HG02973 (cell line): ENCODE measurements around the gene MYL5.
"Not testable (repeated sequence)": the region's sequence is repeated elsewhere in the genome, so short reads cannot be mapped to it uniquely, and the experiment has no call there.

Experiments used
- ATAC-seq: cut with Tn5 transposase; IDR thresholded peaks from one replicate; pipeline ENCODE4 v1.9.1; 2021; ENCODE audit warnings: moderate library complexity; ENCODE audit not compliant: unreplicated experiment

MYL5 gene

DNA sequence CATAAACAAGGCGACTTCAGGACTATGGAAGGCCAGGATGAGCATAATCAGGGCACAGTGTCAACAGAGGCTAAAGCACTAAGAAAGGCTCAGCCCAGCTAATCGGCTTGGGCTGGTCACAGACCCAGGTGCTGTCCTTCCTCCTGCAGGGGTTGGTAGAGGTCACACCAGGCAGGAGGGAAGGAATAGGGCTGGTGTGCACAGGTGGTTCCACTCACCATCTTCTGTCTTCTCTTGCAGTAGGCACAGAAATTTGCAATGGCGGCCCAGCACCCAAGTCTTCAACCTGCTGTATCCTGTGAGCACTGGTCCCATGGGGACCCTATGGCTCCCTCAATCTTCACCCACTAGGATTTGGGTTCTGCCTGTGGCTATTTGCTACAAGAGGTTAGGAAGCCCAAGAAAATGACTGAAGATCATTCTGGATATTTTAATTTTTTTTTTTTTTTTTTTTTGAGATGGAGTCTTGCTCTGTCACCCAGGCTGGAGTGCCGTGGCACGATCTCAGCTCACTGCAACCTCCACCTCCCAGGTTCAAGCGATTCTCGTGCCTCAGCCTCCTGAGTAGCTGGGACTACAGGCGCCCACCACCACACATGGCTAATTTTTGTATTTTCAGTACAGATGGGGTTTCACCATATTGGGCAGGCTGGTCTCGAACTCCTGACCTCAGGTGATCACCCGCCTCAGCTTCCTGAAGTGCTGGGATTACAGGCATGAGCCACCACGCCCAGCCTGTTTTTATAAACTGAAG, 4.4 kb upstream of the MYL5 start:
- ATAC-seq = not testable (repeated sequence)

DNA sequence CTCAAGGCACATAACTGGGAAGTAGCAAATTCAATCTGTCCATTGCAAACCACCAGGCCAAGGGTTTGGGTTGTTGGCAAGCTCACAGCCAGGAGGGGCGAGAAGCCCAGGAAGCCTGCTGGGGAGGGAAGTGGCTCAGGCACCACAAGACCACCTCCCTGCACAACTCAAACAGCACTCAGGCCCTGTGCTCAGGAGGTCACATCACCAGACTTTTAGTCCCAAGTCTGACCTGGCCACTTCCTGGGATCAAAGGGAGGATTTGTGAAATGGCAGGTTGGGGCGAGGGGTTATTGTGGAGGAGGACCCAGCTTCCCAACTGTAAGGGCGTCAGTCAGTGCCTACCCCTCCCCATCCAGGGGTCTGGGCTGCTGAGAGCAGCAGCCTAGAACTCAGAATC, 2.6 kb upstream of the MYL5 start:
- ATAC-seq = no peak

DNA sequence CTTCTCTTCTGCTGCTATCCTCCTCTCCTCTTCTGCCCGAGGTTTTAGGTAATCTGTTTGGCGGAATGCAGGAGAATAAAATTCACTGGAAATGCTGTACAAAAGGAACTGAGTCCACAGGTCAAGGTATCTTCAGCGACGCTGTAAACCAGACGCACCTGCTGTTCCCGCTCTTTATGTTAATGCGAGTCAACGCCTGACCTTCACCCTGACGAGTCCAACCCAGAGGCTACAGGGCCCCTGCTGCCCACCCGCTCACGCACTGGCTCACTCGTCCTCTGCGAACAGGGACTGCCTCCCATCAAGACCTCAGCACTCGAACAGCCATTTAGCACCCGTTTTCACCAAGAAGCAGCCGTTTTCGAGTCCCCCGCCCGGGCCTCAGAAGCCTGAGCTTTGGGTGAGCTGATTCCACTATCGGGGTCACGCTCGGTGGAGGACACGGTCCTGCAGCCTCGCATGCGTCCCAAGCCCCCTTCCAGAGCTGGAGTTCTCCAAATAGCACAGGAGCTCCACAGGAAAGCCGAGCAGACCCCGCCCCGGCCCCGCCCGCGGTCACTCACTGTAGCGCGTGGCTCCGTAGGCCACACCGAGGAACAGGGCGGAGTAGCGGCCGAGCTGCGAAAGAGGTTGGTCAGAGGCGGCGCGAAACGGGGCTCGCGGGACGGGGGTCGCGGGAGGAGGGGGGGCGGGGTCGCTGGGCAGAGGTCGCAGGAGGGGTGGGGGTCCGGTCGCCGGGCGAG, 822 bp upstream of the MYL5 start:
- no peak for ATAC-seq

DNA sequence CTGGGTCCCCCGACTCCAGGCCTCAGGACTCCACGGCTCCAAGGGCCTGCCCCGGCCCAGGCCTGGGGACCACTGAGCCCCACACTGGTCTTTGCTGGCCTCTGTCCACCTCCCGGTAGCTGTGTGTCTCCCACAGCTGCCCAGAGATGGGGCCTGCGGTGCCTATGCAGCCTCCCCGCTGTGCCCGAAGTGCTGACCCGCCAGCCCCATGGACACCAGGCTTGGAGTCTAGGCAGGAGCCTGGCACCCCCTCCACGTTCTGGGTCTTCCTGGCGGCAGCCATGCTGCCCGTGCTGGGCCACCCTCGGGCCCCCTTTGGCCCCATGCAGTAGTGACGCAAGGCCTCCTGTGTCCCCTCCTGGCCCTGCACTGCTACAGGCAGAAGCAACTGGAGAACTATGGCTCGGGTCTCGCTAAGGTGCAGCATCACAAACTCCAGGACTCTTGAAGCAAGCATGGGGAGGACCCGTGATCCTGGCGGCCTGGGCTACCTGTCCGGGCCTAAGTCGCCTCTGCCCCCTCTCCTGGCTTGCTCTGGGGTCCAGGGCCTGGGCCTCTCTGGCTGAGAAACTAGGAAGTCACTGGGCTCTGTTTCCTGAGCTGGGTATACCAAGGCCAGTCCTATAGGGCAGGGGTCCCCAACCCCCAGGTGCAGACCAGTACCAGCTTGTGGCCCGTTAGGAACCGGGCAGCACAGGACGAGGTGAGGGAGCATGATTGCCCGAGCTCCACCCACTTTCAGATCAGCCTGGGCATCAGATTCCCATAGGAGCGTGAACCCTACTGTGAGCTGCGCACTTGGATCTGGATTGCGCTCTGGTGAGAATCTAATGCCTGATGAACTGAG, 917 bp downstream of the MYL5 start:
- no peak for ATAC-seq

DNA sequence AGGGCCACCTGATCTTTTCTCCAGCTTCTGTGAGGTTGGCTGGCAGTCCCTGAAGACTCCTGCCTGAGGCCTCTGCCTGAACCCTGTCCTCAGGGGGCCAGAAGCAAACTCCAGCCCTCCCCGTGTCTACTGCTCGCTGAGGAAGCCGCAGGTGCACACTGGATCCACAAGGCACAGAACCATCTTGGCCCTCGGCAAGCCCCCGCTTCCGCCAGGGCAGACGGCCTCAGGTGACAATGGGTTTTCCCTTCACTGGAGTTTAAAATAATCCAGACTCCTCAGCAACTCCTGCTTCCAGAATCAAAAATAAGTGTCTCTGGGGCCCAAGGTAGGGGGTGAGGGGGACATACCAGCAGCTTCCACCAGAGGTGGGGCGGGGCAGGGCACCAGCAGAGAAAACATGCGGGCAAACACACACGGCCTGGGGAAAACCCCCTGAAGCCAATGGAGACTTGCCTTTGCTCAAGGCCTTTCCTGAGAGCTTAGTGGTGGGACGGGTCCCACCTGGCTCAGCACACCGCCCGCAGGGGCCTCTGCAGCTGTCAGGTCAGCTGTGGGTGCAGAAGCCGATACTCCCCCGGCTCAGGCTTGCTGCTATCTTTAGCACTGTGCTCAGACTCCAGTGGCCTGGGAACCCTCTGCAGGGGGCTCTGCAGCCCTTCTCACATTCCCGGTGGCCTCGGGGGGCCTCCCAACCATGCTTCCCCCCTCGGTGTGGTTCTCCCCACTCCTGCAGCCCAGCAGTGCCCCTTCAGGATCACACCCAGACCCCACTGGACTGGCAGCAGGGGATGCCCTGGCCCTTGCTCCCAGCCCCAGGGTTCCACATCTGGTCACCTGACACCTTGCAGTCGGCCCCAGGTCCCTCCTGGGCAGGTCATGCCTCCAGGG, 1.9 kb downstream of the MYL5 start:
- peak; percentile 25 for ATAC-seq

DNA sequence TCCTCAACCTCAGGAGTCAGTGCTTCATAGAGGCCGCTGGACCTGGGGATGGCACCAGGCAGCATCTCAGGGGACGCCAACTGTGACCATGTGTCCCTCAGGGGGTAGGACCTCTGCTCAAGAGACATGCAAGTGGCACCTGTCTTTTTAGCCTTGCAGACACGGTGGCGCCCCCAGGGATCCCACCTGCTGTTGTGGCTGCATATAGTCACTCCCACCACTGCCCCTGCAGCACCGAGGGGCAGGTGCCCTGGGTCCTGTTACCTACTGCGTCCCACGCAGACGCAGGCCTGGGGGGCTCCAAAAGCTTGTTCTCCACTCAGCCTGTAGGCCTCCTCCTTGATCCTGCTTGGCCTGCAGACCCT, 2.5 kb downstream of the MYL5 start:
- ATAC-seq = no peak

DNA sequence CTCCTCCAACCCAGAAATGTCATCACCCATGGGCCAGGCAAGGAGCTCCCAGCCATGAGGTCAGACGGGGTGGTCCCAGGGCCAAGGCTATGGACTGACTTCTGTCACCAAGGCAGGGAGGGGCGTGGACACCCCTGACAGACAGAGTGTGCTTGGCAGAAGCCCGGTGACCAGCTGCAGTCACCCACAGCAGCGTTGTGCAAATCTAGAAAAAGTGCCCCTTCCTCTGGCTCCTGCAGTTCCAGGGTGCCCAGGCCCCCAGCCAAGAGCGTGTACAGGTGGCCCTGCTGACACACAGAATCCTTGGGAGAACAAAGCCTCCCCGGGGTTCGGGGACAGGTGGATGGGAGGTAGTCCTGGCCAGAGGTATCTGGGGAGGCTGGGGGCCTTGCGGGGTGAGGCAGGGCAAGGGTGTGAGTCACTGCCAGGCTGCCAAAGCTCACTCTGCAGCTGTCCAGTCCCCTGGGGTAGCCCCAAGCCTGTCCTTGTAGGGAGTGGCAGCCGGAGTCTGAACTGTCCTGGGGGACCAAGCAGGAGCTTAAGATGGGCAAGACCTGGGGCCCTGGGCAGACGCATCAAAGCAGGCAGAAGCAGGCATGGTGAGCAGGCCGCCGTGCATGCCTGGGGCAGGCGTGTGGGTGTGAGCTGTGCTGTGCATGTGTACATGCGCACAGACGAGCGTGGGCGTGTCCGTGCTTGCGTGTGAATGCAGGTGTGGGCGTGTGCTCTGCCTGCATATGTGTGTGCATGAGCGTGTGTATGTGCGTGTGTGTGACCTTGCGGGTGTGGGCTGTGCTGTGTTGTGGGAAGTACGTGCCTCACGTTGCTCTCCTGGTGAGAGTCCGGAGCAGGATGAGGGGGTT, 3.3 kb downstream of the MYL5 start:
- no peak for ATAC-seq

DNA sequence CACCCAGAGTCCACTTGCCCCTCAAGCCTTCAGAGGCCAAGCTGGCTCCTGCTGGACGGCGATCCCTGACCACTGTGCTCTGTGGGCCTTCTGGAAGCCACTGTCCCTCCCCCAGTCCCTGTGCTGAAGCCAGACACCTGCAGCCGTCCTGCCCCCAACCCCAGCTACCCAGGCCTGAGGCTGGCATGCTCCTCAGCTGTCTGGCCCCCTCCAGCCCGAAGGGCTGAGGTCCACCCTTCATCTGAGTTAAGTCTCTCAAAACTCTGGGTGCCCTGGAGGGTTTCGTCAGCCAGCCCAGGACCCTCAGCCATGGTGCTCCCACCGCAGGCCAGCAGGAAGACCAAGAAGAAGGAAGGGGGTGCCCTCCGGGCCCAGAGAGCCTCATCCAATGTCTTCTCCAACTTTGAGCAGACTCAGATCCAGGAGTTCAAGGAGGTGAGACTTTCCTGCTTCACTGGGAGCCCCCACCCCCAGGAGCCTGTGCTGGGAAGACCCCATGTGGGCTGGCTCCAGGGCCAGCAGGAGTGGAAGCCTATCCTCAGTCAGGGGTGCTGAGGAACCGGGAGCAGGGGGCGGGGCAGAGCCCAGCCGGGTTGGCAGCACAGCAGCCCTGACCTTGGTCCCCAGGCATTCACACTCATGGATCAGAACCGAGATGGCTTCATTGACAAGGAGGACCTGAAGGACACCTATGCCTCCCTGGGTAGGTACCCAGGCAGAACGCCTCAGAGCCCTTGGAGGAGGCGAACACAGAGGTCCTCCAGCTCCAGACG, 4.2 kb downstream of the MYL5 start:
- ATAC-seq = no peak

DNA sequence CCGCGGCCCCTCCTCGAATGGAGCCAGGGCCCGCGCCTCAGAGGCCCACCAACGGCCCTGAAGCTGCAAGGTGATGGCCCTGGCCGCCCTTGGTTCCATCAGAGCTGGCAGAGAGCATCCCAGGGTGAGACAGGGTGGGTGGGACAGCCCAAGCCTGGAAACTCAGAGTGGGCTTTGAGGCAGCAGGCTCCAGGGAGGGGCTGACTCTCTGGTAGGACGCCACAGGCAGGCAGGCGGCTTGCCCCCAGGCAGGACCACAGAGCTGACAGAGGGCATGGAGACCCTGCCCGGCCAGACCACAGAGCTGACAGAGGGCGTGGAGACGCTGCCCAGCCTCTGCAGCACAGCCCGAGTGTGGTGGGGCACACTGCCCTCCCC, 4.8 kb downstream of the MYL5 start:
- ATAC-seq = no peak

DNA sequence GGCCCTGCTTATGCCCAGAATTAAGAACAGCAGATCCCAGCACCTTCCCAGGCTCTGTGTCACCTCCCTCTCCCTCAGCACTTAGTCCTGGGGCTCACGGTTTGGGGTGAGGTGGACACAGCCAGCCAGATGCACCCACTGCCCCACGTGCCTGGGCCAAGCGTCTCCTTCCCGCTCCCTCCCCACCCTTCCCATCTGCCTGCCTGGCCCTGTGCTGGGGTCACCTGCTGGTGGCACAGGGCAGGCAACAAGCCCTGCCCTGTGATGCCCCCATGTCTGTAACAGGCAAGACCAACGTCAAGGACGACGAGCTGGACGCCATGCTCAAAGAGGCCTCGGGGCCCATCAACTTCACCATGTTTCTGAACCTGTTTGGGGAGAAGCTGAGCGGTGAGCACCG, 5.3 kb downstream of the MYL5 start:
- ATAC-seq = no peak

DNA sequence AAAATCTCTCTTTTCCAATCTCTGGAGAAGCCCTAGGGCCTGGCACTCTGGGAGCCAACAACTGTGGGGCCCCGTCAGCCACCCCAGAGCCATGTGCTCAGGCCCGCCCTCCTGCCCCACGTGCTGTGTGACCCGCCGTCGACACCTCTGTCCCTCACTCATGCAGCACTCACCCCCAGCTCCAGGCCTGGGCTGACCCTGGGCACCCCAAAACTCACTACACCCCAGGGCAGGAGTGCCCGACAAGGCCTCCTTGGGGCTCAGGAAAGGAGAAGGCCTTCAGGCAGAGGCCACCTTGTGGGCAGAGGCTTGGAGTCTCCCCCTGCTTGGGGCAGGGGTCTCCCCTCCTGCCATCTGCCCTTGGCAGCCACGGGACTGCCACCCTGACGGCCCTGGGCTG, 5.7 kb downstream of the MYL5 start:
- ATAC-seq = no peak

DNA sequence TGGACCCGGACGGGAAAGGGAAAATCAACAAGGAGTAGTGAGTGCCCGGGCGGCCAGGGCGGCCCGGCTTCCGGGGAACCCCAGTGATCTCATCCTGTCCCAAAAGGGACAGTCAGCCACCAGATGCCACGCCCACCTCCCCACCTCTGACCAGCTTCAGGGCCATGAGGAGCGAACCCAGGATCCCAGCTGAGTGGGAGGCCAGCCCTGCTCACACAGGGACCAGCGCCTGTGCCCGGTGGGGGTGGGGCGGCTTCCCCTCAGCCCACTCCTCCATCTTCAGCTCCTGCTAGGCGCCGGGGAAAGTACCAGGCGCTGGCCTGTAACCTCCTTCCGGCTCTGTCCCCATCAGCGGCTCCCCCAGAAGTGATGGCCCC, 6.2 kb downstream of the MYL5 start:
- ATAC-seq = no peak

DNA sequence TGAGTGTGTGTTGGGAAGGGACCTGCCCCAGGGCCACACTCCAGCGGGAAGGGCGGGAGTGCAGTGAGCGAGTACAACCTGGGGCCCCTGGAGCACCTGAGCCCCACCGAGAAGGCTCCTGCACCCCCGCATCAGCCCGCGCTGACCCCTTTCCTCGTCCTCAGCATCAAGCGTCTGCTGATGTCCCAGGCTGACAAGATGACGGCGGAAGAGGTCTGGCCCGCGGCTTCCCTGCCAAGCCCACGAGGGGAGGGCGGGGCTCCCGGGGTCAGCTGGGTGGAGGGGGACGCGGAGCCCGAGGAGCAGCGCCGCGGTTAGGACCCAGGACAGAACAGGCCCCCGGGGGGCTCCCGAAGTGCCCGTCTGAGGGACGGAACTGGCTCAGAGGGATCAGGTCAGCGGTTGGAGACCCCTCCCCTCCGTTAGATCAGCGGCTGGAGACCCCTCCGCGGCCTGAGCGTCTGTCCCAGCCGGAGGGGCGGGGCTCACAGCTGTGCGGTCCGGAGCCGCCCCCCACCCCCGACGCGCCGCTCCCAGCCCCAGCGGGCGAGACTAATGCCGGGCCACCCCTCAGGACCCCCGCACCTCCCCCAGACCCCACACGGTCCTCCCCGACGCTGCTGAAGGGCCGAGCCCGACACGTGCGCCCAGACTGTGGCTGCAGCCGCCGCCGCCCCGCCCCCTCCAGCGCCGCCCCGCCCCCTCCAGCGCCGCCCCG, 6.7 kb downstream of the MYL5 start:
- no peak for ATAC-seq

DNA sequence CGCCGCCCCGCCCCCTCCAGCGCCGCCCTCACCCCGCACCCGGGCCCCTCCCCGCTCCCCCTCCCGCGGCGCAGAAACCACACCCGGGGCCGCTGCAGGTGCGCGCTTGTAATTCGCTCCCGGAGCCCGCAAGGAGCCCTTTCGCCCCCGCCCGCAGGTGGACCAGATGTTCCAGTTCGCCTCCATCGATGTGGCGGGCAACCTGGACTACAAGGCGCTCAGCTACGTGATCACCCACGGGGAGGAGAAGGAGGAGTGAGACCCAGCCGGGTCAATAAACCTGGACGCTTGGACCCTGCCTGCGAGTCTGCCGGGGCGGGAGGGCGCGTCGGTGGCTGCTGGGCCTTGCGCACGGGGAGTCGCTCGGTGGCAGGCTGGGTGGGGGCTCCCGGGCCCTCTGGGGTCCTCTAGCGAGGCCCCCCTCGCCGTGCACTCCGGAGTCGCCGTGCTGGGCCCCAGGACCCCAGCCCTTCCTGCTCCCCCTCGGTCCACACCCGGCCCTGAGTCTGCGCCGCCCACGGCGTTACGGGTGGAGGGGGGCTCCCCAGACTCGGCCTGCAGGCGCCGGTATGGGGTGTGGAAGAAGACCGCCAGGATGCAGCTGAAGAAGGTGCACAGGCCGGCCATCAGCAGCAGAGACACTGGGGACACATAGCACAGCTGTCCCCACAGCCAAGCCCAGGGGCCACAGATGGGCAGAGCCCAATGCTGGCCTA, 7.6 kb downstream of the MYL5 start:
- no peak for ATAC-seq

DNA sequence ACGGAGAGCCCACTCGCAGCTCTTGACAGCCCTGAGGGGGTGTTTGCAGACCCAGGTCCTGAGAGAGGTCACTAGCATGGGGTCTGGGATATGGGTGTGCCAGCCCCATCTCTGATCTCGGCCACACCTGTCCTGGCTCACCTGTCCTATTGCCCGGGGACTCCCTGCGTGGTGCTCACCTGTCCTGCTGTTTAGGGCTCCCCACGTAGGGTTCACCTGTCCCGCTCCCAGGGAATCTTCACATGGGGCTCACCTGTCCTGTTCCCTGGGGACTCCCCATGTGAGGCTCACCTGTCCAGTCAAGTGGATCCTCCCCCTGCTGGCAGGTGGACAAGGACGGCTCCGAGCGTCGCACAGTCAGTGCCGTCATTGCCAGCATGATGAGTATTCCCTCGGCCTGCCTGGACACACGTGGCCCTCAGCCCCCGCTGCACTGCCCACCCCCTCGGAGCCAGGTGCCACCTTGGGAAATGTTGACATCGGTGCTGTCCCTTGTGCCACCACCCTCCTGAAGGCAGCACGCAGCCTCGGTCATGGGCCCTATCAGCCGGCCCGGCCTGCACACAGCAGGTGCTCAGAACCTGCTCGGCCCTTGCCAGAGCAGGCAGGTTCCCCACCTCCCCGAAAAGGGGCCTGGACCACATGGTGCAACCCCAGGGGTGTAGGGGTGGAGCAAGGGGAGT, 8.3 kb downstream of the MYL5 start:
- ATAC-seq = no peak

DNA sequence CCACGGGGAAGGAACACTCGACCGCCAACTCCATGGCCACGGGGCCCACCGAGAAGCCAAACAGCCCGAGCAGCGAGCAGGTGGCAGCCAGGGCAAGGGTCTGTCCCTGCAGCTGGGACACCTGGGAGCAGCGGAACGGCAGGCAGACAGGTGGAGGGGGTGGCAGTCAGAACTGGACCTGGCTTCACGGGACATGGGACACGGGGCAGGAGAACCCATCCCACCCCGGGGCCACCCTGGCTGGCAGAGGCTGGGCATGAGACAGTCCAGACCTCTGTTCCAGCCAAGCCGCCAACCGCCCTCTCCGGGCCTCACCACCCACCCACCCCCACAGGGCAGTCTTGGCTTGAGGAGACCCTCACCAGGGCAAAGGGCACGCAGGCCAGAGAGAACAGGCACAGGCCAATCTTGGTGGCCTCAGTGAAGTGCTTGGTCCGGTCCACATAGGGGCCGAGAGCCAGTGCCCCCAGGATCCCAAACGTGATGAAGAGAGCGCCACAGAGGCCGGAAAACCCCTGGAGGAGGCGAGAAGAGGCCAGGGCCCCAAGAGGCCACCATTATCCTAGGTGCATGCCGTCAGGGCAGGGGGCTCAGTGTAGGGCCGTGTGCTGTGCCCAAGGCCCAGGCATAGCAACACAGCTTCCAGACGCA, 9.0 kb downstream of the MYL5 start:
- no peak for ATAC-seq
